Measurements from ENCODE around the gene TNNC2.
"Not testable (repeated sequence)": the region's sequence is repeated elsewhere in the genome, so short reads cannot be mapped to it uniquely, and the experiment has no call there.

The TNNC2 gene

GRCh38 chr20:45848421-45848820 lies 21.3 kb upstream of the TNNC2 start:
- DNase-seq: no peak

GRCh38 chr20:45845452-45845851 lies 18.3 kb upstream of the TNNC2 start:
- no peak for DNase-seq

DNA sequence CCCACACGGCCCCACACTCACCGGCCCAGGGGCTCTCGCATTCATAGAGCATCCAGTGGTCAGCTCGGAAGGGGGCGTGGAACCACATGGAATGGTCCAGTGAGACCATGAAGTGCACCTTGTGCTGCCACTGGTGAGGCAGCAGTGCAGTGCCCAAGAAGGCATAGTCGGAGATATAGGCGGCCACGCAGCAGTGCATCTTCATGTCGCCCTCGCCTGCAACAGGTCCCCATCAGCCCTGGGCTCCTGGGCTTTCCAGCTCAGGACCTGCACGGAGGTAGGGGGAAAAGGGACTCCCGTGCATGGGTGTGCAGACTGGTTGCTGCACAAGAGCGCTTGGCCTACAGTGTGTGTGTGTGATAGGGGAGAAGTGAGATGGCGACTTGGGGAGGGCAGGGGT lies 16.4 kb upstream of the TNNC2 start:
- no peak for DNase-seq

- no peak for DNase-seq
Measured at GRCh38 chr20:45842169-45842812, 15.2 kb upstream of the TNNC2 start.

- DNase-seq: no peak
Measured at GRCh38 chr20:45841407-45842129, 14.5 kb upstream of the TNNC2 start.

GRCh38 chr20:45840700-45841198 lies 13.6 kb upstream of the TNNC2 start:
- DNase-seq: no peak

- DNase-seq: no peak
Measured at GRCh38 chr20:45836841-45837240, 9.7 kb upstream of the TNNC2 start.

- DNase-seq: no peak
Measured at GRCh38 chr20:45835825-45836224, 8.7 kb upstream of the TNNC2 start.

DNA sequence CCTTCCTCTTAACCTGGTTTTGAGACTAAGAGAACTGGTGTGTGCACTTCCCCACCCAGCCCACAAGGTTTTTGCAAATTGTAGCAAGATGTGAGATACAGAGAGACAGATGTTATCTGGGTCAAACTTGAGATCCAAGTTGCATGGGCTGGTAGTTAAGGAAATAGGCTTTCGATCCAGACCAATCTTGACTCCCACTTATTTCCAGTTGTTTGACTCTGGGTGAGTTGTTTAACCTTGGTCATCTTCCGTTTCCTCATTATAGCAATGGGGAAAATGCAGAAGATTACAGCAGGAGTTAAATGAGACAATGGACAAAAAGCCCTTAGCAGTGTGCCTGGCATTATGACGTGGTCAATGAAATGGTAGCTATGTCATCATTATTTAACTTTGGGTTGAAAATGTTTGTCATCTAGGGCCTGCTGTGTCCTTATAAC lies 8.2 kb upstream of the TNNC2 start:
- no peak for DNase-seq

DNA sequence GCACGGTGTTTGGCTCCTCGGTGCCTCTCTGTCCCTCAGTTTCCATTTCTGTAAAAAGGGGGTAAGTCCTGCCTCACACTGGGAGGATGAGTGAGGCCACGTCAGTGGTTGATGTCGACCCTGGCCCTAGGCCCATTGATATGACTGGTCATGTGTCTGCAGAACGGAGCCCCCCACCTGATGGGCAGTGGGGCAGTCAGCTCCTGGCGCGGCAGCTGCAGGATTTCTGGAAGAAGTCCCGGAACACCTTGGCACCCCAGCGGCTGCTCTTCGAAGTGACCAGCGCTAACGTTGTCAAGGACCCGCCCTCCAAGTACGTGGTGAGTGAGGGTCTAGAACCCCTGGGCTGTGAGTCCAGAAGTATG lies 7.7 kb upstream of the TNNC2 start:
- DNase-seq: no peak

DNA sequence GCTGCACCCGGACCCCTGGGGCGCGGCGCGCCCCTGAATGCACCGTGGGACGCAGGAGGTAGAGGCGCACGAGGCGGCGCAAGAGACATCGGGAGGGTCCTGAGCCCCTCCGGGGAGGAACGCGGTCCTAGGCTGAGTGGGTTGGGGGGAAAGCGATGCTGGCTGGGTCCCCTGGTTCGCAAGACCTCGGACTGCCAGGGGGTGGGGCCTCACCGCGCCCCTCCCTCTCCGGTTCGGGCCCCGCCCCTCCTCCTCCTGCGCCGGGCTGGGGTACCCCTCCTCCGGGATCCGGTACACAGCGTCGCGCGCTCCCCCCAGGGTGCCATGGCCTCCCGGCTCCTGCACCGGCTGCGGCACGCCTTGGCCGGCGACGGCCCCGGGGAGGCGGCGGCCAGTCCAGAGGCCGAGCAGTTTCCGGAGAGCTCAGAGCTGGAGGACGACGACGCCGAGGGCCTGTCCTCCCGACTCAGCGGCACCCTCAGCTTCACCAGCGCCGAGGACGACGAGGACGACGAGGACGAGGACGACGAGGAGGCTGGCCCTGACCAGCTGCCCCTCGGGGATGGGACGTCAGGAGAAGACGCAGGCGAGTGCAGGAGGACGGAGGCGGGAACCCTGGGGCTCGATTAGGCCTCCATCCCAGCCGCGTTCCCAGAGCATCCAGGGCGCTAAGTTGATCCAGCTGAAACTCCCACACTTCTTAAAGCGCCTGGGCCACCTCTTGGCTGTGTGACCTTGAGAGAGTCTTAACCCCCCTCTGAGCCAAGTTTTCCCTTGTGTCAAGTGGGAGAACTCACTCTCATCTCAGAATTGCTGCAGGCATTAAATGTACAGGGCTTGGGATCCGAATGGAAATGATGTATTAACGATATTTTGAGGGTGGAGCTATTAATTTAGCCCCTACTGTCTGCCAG lies 7.0 kb upstream of the TNNC2 start:
- DNase-seq: peak; percentile 36

- peak; percentile 84 for DNase-seq
Measured at GRCh38 chr20:45833030-45833882, 6.1 kb upstream of the TNNC2 start, which contains the start of gene SNX21. TSS of gene SNX21 (plus strand) at chr20:45833799. CDS start at chr20:45833920, 121 bp downstream.

DNA sequence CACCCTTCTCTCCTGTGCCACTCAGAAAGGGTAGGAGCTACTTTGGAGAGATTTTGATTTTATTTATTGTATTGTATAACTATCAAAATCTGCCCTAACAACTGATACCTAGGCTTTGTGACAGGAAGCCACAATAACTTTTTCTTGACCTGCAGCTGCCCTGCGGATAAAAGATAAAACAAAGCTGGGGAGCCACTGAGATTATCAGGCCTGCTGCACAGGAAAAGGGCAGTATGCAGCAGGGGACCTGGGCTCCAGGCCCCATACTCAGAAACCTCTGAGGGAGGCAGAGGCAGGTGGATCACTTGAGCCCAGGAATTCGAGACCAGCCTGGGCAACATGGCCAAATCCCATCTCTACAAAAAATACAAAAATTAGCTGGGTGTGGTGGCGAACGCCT lies 5.5 kb upstream of the TNNC2 start:
- no peak for DNase-seq

DNA sequence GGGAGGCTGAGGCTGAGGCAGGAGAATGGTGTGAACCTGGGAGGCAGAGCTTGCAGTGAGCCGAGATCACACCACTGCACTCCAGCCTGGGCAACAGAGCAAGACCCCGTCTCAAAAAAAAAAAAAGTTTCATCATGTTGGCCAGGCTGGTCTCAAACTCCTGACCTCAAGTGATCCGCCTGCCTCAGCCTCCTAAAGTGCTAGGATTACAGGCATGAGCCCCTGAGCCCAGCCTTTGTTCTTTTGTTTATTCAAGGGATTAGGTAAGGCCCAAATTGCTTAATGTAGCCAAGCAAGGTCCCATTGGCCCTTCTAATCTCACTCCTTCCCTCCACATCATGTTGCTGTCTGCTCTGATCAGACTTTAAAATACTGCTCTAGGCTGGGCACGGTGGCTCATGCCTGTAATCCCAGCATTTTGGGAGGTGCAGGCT lies 2.6 kb upstream of the TNNC2 start:
- DNase-seq: not testable (repeated sequence)

DNA sequence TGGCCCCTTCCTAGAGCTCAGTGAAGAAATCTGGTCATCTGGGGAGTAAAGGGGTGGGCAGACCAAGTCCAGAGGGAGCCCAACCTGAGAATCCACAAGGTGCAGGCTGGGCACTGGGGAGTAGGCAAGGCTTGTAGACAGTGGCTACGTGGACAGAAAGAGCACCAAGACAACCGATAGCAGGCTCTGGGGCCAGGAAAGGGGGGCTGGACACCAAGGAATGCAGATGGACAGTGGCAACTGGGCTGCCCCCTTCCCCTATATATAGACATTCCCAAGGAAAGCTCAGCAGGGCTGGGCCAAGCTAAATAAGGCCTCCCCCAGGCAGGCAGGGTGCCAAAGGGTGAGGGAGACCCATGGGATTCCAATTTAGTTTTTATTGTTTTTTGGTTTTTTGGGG lies 1.5 kb upstream of the TNNC2 start:
- no peak for DNase-seq

DNA sequence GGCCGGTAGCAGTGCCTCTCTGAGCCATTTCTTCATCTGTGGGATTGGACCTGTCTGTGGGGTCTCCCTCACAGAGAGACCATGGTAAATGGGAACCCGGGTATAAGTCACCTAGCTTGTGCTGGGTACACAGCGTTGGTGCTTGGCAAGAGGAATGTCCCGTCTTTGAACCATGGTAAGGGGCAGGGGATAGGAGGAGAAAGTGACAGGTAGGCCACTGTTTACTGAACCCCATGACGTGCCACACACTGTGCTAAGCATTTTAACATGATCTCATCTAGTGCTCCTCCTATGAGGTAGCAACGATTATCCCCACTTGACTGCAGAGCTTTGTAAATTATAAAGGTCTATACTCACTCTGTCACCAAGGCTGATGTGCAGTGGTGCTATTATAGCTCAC lies 600 bp upstream of the TNNC2 start:
- DNase-seq: no peak

- no peak for DNase-seq
Measured at GRCh38 chr20:45826381-45827019, 612 bp downstream of the TNNC2 start.

DNA sequence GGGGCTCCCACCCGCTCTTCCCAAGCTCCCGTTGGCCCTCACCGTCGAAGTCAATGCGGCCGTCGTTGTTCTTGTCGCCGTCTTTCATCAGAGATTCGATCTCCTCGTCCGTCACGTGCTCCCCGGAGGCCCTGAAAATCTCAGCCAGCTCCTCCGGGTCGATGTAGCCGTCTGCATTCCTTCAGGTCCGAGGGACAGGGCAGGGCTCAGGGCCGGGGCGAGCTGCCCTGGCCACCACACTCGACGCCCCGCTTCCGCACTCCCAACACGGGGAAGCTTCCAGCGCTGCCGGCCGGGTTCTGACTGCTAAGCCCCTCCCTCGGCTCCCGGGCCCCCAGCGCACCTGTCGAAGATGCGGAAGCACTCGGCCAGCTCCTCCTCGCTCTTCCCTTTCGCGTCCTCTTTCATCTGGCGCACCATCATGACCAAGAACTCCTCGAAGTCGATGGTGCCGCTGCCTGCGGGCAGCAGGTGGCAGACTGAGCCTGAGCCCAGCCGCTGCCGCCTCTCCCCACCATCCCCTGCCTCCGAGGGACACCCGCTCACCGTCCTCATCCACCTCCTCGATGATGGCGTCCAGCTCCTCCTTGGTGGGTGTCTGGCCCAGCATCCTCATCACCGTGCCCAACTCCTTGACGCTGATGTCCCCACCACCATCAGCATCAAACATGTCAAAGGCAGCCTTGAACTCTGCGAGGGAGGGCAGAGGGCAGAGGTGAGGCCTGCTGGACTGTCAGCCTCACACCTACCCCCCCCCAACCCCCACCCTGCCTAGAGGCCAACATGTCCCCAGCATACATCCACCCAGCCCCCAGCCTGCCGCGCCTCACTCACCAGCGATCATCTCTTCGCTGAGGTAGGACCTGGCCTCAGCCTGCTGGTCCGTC lies 2.9 kb downstream of the TNNC2 start:
- DNase-seq: no peak

DNA sequence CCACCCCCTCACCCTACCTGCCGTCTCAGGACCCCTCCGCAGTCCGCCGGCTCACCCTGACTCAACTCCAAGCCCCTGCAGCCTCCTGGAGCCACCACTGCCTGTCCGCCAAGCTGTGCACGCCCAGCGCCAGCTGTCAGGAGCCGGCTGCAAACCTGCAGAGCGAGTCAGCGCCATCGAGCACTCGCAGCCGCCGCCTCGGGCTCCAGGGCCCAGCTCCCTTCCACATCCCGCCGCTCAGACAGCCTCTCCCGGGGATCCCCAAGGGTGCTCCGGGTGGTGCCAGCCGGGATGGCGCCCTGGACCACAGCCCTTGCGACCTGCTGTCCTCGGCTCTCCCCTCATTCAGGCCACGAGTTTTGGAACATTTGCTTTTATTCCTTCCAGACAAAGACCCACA lies 4.3 kb downstream of the TNNC2 start:
- no peak for DNase-seq

DNA sequence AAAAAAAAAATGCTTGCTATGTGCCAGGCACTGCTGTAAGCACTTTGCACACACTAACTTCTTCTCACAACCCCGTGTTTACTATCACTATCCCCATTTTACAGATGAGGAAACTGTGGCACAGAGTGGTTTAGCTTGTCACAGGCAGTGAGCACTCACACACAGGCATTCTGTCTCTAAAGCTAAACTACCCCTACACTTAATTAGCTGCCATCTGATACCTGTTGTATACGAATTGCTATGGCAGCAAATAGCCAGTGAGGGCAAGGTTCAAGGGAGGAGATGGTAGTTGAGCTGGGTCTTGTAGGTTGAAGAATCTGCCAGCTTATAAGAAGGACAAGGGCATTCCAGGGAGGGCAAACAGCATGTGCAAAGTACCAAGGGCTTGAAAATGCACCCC lies 5.2 kb downstream of the TNNC2 start:
- no peak for DNase-seq

GRCh38 chr20:45819466-45819865 lies 7.6 kb downstream of the TNNC2 start:
- DNase-seq: no peak

All from kidney glomerular epithelial cell (primary cell).